Heart left ventricle (tissue), 13 donors: Measurements from ENCODE around the gene SMIM1.

Experiments
- POLR2A ChIP-seq, 2 donors: fragments of 450-650 bp; IDR thresholded peaks; one replicate each; pipeline ENCODE4 v1.6.1; 2017; ENCODE audit warnings: antibody characterized with exemption in 2 of 2, mild to moderate bottlenecking in 2 of 2, moderate library complexity in 2 of 2
- TF ChIP-seq, protein P1 (sequence below), 12 donors: fragments of 200-600 bp; sonication (generic) in 4 of 12; IDR thresholded peaks; one replicate each; pipeline versions ENCODE4 v1.5.0 to v1.8.0; 2018 to 2022; ENCODE audit warnings: antibody characterized with exemption in 12 of 12, mild to moderate bottlenecking in 5 of 12
- donor health status: ischemic (EF 13 %, LVEDD 7.1; RV severe dilation, severe dysfunction).
- donor health status: DM: no; HTN: yes; CAD: no.
- donor health status: DM: no; HTN: no; CAD: no.
- donor health status: ischemic (EF 25% LVEDD 6.9; RV normal size, moderate dysfunction).
- donor health status: ischemic (EF 25% LVEDD 5.7; RV mildly dilated, moderate dysfunction).
- donor health status: ischemic (EF 35%, LVEDD 5.7; RV mildly dilated, moderate dysfunction).
- donor health status: nonischemic (EF 11% LVEDD 7.7; RV severe dilation, severe dysfunction).
- donor health status: DM: yes; HTN: yes; CAD: no.
- donor health status: PGD.
- donor health status: ischemic (EF 29% LVEDD 5.4; RV normal size, mild dysfunction).
- donor health status: nonischemic (EF 23%, LVEDD 6.1; RV moderate dilation, normal function).

DNA sequence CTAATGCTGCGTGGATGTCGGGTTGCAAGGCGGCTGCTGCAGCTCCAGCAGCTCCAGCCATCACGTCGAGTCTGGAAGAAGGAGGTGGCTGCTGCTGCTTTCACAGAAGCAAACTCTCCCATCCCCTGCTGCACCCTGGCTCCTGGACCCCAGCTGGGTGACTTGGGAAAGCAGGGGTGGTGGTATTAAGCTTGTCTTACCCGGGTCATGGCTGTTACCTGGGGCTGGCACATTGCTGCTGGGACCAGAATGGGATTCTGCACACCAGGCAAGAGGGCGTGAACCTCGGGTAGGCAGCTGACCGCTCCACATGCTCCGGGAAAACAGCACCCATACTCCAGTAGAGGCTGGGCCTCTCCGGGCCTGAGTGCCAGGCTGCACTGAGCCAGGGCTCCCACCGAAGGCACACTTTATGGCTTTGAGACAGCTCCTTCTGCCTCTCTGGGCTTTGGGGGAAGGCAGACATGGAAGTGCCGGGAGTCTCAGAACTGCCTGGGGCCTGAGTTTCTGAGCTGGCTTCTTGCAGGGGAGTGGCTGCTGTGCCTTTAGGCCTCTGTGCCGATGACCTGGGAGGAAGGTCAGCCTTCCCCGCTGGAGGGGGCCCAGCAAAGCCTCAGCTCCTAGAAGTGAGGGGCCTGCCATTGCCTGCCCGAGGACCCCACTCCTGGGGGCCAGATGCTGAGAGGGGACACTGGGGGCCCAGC lies 1.2 kb downstream of the SMIM1 start:
- TF ChIP-seq, protein P1, sequence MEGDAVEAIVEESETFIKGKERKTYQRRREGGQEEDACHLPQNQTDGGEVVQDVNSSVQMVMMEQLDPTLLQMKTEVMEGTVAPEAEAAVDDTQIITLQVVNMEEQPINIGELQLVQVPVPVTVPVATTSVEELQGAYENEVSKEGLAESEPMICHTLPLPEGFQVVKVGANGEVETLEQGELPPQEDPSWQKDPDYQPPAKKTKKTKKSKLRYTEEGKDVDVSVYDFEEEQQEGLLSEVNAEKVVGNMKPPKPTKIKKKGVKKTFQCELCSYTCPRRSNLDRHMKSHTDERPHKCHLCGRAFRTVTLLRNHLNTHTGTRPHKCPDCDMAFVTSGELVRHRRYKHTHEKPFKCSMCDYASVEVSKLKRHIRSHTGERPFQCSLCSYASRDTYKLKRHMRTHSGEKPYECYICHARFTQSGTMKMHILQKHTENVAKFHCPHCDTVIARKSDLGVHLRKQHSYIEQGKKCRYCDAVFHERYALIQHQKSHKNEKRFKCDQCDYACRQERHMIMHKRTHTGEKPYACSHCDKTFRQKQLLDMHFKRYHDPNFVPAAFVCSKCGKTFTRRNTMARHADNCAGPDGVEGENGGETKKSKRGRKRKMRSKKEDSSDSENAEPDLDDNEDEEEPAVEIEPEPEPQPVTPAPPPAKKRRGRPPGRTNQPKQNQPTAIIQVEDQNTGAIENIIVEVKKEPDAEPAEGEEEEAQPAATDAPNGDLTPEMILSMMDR (IDR thresholded peaks at IDR 0.05), result no peak
- TF ChIP-seq POLR2A (IDR thresholded peaks at IDR 0.05), result no peak
